Measurements from ENCODE around the gene SLC25A45.

- TF ChIP-seq CTCF (conservative IDR thresholded peaks at IDR 0.05; ENCODE audit: low read depth, low read length) (no peak), MXI1 (IDR thresholded peaks at IDR 0.05; ENCODE audit: borderline replicate concordance, low read depth, low read length) (no peak), POLR2A (IDR thresholded peaks at IDR 0.05; ENCODE audit: low read depth, low read length) (no peak), BHLHE40 (IDR thresholded peaks at IDR 0.05; ENCODE audit: low read depth, low read length) (no peak), RCOR1 (IDR thresholded peaks at IDR 0.05; ENCODE audit: insufficient replicate concordance, low read length) (no peak)
These were observed 38.1 kb upstream of the SLC25A45 start for GRCh38 chr11:65420506-65420905.
